Measurements from ENCODE around the gene SMPD2.
A peak's percentile ranks its signal among the peaks of the same experiment; 100 is the strongest.

The SMPD2 gene

DNA sequence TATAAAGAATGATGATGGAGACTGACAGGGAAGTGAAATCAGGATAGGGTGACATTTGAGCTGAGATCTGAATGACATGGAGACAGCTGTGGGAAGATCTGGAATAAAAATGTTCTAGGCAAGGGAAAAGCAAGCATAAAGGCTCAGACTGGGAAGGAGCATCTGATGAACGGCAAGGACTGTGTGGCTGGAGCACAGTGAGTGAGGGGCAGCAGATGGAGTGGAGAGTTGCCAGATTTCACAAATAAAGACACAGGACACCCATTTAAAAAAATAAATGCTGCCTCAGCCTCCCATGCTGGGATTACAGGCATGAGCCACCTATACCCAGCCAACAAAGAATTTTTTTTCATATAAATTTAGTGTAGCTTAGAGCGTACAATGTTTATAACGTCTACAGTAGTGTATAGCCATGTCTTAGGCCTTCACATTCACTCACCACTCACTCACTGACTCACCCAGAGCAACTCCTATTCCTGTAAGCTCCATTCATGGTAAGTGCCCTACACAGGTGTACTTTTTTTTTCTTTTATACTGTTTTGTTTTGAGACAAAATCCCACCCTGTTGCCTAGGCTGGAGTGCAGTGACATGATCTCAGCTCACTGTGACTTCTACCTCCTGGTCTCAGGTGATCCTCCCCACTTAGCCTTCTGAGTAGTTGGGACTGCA, 44.9 kb downstream of the SMPD2 start:
- Histone ChIP-seq H3K4me1 (ENCODE audit: control insufficient read depth, insufficient read depth, low read length) (no peaks in the 10 kb centered on the region), H3K4me3 (ENCODE audit: low read depth, low read length) (no peak overlapping the region), H3K36me3 (ENCODE audit: control insufficient read depth in 2 of 2, insufficient read depth in 1 of 2, low read length in 2 of 2) (peaks cover 0 to 16% of the 10 kb centered on the region in 2 experiments; a peak in 1 of 3 replicates), H3K27ac (ENCODE audit: extremely low read depth, low read depth, low read length) (no peak overlapping the region), H3K9me3 (ENCODE audit: control insufficient read depth, insufficient read depth, low read depth, low read length) (no peaks in the 10 kb centered on the region)
- TF ChIP-seq, protein P1, sequence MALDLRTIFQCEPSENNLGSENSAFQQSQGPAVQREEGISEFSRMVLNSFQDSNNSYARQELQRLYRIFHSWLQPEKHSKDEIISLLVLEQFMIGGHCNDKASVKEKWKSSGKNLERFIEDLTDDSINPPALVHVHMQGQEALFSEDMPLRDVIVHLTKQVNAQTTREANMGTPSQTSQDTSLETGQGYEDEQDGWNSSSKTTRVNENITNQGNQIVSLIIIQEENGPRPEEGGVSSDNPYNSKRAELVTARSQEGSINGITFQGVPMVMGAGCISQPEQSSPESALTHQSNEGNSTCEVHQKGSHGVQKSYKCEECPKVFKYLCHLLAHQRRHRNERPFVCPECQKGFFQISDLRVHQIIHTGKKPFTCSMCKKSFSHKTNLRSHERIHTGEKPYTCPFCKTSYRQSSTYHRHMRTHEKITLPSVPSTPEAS (tag by site-specific recombination; IDR thresholded peaks at IDR 0.05): no peak
- TF ChIP-seq ZEB2 (tag by site-specific recombination; IDR thresholded peaks at IDR 0.05) (no peak), ZNF140 (tag by site-specific recombination; IDR thresholded peaks at IDR 0.05) (no peak), ZNF132 (tag by site-specific recombination; IDR thresholded peaks at IDR 0.05; ENCODE audit: borderline replicate concordance) (no peak), ZSCAN16 (tag by site-specific recombination; IDR thresholded peaks at IDR 0.05) (no peak), ZNF416 (tag by site-specific recombination; IDR thresholded peaks at IDR 0.05) (no peak), ZNF157 (tag by site-specific recombination; IDR thresholded peaks at IDR 0.05) (no peak), GLI4 (tag by site-specific recombination; IDR thresholded peaks at IDR 0.05) (no peak), ZNF837 (tag by site-specific recombination; IDR thresholded peaks at IDR 0.05) (no peak), MYNN (tag by site-specific recombination; IDR thresholded peaks at IDR 0.05; ENCODE audit: borderline replicate concordance) (no peak), ZNF302 (tag by site-specific recombination; IDR thresholded peaks at IDR 0.05; ENCODE audit: low read depth) (no peak), ZNF335 (tag by site-specific recombination; conservative IDR thresholded peaks at IDR 0.05) (no peak), ZNF510 (tag by site-specific recombination; IDR thresholded peaks at IDR 0.05; ENCODE audit: insufficient replicate concordance) (no peak)
- TF ChIP-seq, protein P2, sequence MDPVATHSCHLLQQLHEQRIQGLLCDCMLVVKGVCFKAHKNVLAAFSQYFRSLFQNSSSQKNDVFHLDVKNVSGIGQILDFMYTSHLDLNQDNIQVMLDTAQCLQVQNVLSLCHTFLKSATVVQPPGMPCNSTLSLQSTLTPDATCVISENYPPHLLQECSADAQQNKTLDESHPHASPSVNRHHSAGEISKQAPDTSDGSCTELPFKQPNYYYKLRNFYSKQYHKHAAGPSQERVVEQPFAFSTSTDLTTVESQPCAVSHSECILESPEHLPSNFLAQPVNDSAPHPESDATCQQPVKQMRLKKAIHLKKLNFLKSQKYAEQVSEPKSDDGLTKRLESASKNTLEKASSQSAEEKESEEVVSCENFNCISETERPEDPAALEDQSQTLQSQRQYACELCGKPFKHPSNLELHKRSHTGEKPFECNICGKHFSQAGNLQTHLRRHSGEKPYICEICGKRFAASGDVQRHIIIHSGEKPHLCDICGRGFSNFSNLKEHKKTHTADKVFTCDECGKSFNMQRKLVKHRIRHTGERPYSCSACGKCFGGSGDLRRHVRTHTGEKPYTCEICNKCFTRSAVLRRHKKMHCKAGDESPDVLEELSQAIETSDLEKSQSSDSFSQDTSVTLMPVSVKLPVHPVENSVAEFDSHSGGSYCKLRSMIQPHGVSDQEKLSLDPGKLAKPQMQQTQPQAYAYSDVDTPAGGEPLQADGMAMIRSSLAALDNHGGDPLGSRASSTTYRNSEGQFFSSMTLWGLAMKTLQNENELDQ (tag by site-specific recombination; IDR thresholded peaks at IDR 0.05; ENCODE audit: low read depth): no peak
- TF ChIP-seq, protein P3, sequence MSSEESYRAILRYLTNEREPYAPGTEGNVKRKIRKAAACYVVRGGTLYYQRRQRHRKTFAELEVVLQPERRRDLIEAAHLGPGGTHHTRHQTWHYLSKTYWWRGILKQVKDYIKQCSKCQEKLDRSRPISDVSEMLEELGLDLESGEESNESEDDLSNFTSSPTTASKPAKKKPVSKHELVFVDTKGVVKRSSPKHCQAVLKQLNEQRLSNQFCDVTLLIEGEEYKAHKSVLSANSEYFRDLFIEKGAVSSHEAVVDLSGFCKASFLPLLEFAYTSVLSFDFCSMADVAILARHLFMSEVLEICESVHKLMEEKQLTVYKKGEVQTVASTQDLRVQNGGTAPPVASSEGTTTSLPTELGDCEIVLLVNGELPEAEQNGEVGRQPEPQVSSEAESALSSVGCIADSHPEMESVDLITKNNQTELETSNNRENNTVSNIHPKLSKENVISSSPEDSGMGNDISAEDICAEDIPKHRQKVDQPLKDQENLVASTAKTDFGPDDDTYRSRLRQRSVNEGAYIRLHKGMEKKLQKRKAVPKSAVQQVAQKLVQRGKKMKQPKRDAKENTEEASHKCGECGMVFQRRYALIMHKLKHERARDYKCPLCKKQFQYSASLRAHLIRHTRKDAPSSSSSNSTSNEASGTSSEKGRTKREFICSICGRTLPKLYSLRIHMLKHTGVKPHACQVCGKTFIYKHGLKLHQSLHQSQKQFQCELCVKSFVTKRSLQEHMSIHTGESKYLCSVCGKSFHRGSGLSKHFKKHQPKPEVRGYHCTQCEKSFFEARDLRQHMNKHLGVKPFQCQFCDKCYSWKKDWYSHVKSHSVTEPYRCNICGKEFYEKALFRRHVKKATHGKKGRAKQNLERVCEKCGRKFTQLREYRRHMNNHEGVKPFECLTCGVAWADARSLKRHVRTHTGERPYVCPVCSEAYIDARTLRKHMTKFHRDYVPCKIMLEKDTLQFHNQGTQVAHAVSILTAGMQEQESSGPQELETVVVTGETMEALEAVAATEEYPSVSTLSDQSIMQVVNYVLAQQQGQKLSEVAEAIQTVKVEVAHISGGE (tag by site-specific recombination; conservative IDR thresholded peaks at IDR 0.05; ENCODE audit: low read depth): no peak
- POLR2A ChIA-PET: no interaction called here
- CTCF ChIA-PET: interaction anchor here (0.6 to 1.1 kb wide), 3 partner anchors 24 to 41 kb away, joined by 3 to 4 read pairs (median 3); no protein-coding TSS in a partner anchor

DNA sequence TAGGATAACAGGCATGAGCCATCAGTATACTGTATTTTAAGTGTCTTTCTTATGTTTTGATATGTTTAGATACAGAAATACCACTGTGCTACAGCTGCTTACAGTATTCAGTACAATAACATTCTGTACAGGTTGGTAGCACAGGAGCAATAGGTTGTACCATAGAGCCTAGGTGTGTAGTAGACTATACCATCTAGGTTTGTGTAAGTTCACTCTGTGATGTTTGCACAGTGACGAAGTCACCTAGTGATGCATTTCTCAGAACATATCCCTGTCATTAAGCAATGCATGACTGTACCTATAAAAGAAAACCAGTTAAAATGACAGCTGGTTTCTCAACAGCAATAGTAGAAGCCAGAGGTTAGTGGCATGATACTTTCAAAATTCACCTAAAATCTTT, 45.5 kb downstream of the SMPD2 start:
- ChIA-PET CTCF (interaction anchor here (1.0 kb wide), 1 partner anchor 40 kb away, joined by 3 read pairs; no protein-coding TSS in a partner anchor), POLR2A (no interaction called here)
- no peaks in the 10 kb centered on the region; the same call in 1 of the 2 replicates for H3K4me1 ChIP-seq (ENCODE audit: control insufficient read depth, insufficient read depth, low read length)
- H3K9me3 ChIP-seq (ENCODE audit: control insufficient read depth, insufficient read depth, low read depth, low read length): no peaks in the 10 kb centered on the region
- peaks cover 0 to 9% of the 10 kb centered on the region in 2 experiments; a peak in 1 of 3 replicates for H3K36me3 ChIP-seq (ENCODE audit: control insufficient read depth in 2 of 2, insufficient read depth in 1 of 2, low read length in 2 of 2)
- TF ChIP-seq, protein P4, sequence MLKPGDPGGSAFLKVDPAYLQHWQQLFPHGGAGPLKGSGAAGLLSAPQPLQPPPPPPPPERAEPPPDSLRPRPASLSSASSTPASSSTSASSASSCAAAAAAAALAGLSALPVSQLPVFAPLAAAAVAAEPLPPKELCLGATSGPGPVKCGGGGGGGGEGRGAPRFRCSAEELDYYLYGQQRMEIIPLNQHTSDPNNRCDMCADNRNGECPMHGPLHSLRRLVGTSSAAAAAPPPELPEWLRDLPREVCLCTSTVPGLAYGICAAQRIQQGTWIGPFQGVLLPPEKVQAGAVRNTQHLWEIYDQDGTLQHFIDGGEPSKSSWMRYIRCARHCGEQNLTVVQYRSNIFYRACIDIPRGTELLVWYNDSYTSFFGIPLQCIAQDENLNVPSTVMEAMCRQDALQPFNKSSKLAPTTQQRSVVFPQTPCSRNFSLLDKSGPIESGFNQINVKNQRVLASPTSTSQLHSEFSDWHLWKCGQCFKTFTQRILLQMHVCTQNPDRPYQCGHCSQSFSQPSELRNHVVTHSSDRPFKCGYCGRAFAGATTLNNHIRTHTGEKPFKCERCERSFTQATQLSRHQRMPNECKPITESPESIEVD (tag by site-specific recombination; IDR thresholded peaks at IDR 0.05): no peak
- TF ChIP-seq, protein P5, sequence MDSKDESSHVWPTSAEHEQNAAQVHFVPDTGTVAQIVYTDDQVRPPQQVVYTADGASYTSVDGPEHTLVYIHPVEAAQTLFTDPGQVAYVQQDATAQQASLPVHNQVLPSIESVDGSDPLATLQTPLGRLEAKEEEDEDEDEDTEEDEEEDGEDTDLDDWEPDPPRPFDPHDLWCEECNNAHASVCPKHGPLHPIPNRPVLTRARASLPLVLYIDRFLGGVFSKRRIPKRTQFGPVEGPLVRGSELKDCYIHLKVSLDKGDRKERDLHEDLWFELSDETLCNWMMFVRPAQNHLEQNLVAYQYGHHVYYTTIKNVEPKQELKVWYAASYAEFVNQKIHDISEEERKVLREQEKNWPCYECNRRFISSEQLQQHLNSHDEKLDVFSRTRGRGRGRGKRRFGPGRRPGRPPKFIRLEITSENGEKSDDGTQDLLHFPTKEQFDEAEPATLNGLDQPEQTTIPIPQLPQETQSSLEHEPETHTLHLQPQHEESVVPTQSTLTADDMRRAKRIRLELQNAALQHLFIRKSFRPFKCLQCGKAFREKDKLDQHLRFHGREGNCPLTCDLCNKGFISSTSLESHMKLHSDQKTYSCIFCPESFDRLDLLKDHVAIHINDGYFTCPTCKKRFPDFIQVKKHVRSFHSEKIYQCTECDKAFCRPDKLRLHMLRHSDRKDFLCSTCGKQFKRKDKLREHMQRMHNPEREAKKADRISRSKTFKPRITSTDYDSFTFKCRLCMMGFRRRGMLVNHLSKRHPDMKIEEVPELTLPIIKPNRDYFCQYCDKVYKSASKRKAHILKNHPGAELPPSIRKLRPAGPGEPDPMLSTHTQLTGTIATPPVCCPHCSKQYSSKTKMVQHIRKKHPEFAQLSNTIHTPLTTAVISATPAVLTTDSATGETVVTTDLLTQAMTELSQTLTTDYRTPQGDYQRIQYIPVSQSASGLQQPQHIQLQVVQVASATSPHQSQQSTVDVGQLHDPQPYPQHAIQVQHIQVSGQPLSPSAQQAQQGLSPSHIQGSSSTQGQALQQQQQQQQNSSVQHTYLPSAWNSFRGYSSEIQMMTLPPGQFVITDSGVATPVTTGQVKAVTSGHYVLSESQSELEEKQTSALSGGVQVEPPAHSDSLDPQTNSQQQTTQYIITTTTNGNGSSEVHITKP (tag by site-specific recombination; IDR thresholded peaks at IDR 0.05): peak; percentile 85
- no peak for TF ChIP-seq ZNF544 (tag by site-specific recombination; IDR thresholded peaks at IDR 0.05)
- 0 out of 2 replicates have a peak, but pooled peaks have one; percentile 33 for TF ChIP-seq ZNF184 (tag by site-specific recombination; IDR thresholded peaks at IDR 0.05)
- 0 out of 2 replicates have a peak, but pooled peaks have one; percentile 15 for TF ChIP-seq ZNF629 (tag by site-specific recombination; IDR thresholded peaks at IDR 0.05)
- H3K27ac ChIP-seq (ENCODE audit: extremely low read depth, low read depth, low read length): no peak overlapping the region
- H3K4me3 ChIP-seq (ENCODE audit: low read depth, low read length): no peak overlapping the region

Measured in HEK293 (cell line).